AG04449 (cell line): ENCODE data around the gene EXOC1L.

ENCODE experiments used
- CTCF ChIA-PET: fragments of 350-600 bp; formaldehyde crosslinking; extraction: SDS; loops from one replicate; lab custom pipeline; 2021; ENCODE audit warnings: antibody characterized with exemption; lab: Yijun Ruan, JAX
- POLR2A ChIA-PET: fragments of 400-600, 350-600 bp; formaldehyde crosslinking; extraction: SDS; loops from one replicate; lab custom pipeline; 2020; ENCODE audit warnings: antibody characterized with exemption, inconsistent platforms; lab: Yijun Ruan, JAX
- DNase-seq: peaks from one replicate; pipeline ENCODE4 v3.0.0-alpha.2; 2010; ENCODE audit warnings: low read depth, low spot score
- H3K4me3 ChIP-seq: 2 replicates; pipeline ENCODE4 v1.5.1; 2011; ENCODE audit warnings: low read depth, mild to moderate bottlenecking, control low read depth, low read length
- CTCF ChIP-seq: IDR thresholded peaks from one replicate; pipeline ENCODE4 v1.5.1; 2011; ENCODE audit warnings: mild to moderate bottlenecking, moderate library complexity, low read length, control low read depth, inconsistent platforms; ENCODE audit not compliant: insufficient read depth; ENCODE audit errors: missing control alignments

EXOC1L gene

GRCh38 chr4:55866973-55867574, 47.5 kb downstream of the EXOC1L start:
- peak; percentile 68 for TF ChIP-seq CTCF
- no peak overlapping the region for H3K4me3 ChIP-seq
- ChIA-PET CTCF (interaction anchor here (0.6 to 2.9 kb wide), 18 partner anchors 10 to 522 kb away, joined by 3 to 36 read pairs (median 3); partner anchors contain the start of genes CEP135, EXOC1 and SRD5A3), POLR2A (interaction anchor here (1.0 kb wide), 1 partner anchor 82 kb away, joined by 3 read pairs; the partner anchor contains the start of gene CEP135)
- peak; percentile 16 for DNase-seq

- POLR2A ChIA-PET: no interaction called here
- CTCF ChIA-PET: interaction anchor here (0.8 to 2.9 kb wide), 4 partner anchors 9 to 522 kb away, joined by 4 to 36 read pairs (median 7); partner anchors contain the start of gene CEP135
- no peak for DNase-seq
- no peak for TF ChIP-seq CTCF
- H3K4me3 ChIP-seq: no peak overlapping the region
These were observed 49.0 kb downstream of the EXOC1L start for GRCh38 chr4:55868581-55869090.

GRCh38 chr4:55871299-55871800, 51.8 kb downstream of the EXOC1L start:
- DNase-seq: no peak
- TF ChIP-seq CTCF: no peak
- H3K4me3 ChIP-seq: no peak overlapping the region
- ChIA-PET POLR2A (no interaction called here), CTCF (no interaction called here)

GRCh38 chr4:55874831-55875230, 55.2 kb downstream of the EXOC1L start:
- no peak for TF ChIP-seq CTCF
- no peak for DNase-seq
- no peak overlapping the region for H3K4me3 ChIP-seq
- POLR2A ChIA-PET: no interaction called here
- CTCF ChIA-PET: interaction anchor here (5.5 kb wide), 1 partner anchor 8 kb away, joined by 36 read pairs; no protein-coding TSS in a partner anchor

GRCh38 chr4:55876387-55876786, 56.8 kb downstream of the EXOC1L start:
- ChIA-PET POLR2A (no interaction called here), CTCF (interaction anchor here (1.5 to 5.5 kb wide), 2 partner anchors 9 to 12 kb away, joined by 5 to 36 read pairs; no protein-coding TSS in a partner anchor)
- TF ChIP-seq CTCF: no peak
- DNase-seq: no peak
- no peak overlapping the region for H3K4me3 ChIP-seq

GRCh38 chr4:55879224-55879623, 59.6 kb downstream of the EXOC1L start:
- DNase-seq: no peak
- CTCF ChIA-PET: interaction anchor here (0.8 to 5.5 kb wide), 2 partner anchors 12 to 16 kb away, joined by 3 to 36 read pairs; no protein-coding TSS in a partner anchor
- TF ChIP-seq CTCF: no peak
- no peak overlapping the region for H3K4me3 ChIP-seq
- POLR2A ChIA-PET: no interaction called here
